HepG2 (cell line): ENCODE data around the gene RICTOR.

Experiments used
- MXI1 ChIP-seq: IDR thresholded peaks from 3 replicates; pipeline ENCODE4 v1.6.1; 2012; ENCODE audit warnings: low read depth, low read length, inconsistent platforms, borderline replicate concordance
- NFRKB ChIP-seq: fragments of 450-650 bp; IDR thresholded peaks from 2 replicates; pipeline ENCODE4 v1.6.1; 2017
- ZMYM3 ChIP-seq: sonication (generic); formaldehyde crosslinking; IDR thresholded peaks from 2 replicates; pipeline ENCODE4 v1.5.1; 2020; ENCODE audit warnings: mild to moderate bottlenecking, missing genetic modification reagents
- ZNF816 ChIP-seq: sonication (generic); formaldehyde crosslinking; IDR thresholded peaks from 2 replicates; pipeline ENCODE4 v1.8.0; 2022; ENCODE audit warnings: missing genetic modification reagents, mild to moderate bottlenecking, borderline replicate concordance
- ZSCAN29 ChIP-seq: sonication (generic); formaldehyde crosslinking; conservative IDR thresholded peaks from 2 replicates; pipeline ENCODE4 v1.4.0; 2020; ENCODE audit warnings: mild to moderate bottlenecking, missing genetic modification reagents
- TF ChIP-seq, protein P1 (sequence below): sonication (generic); formaldehyde crosslinking; IDR thresholded peaks from 2 replicates; pipeline ENCODE4 v1.5.0; 2020; ENCODE audit warnings: mild to moderate bottlenecking, missing genetic modification reagents, moderate library complexity
- TF ChIP-seq, protein P2 (sequence below): sonication (generic); formaldehyde crosslinking; IDR thresholded peaks from 2 replicates; pipeline ENCODE4 v1.5.0; 2020; ENCODE audit warnings: mild to moderate bottlenecking, missing genetic modification reagents, borderline replicate concordance

DNA sequence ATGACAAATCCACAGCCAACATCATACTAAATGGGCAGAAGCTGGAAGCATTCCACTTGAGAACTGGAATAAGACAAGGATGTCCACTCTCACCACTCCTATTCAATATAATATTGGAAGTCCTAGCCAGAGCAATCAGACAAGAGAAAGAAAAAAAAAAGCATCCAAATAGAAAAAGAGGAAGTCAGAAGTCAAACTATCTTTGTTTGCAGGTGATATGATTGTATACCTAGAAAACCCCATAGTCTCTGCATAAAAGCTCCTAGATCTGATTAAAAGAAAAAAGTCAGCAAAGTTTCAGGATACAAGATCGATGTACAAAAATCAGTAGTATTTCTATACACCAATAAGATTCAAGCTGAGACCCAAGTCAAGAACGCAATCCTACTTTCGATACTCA is 162.3 kb downstream of the RICTOR start:
- TF ChIP-seq ZMYM3, result no peak
- no peak for TF ChIP-seq ZSCAN29 (CRISPR knock-in tag)
- TF ChIP-seq, protein P1, sequence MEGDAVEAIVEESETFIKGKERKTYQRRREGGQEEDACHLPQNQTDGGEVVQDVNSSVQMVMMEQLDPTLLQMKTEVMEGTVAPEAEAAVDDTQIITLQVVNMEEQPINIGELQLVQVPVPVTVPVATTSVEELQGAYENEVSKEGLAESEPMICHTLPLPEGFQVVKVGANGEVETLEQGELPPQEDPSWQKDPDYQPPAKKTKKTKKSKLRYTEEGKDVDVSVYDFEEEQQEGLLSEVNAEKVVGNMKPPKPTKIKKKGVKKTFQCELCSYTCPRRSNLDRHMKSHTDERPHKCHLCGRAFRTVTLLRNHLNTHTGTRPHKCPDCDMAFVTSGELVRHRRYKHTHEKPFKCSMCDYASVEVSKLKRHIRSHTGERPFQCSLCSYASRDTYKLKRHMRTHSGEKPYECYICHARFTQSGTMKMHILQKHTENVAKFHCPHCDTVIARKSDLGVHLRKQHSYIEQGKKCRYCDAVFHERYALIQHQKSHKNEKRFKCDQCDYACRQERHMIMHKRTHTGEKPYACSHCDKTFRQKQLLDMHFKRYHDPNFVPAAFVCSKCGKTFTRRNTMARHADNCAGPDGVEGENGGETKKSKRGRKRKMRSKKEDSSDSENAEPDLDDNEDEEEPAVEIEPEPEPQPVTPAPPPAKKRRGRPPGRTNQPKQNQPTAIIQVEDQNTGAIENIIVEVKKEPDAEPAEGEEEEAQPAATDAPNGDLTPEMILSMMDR (CRISPR knock-in tag), result no peak
- no peak for TF ChIP-seq ZNF816 (CRISPR knock-in tag)
- TF ChIP-seq, protein P2, sequence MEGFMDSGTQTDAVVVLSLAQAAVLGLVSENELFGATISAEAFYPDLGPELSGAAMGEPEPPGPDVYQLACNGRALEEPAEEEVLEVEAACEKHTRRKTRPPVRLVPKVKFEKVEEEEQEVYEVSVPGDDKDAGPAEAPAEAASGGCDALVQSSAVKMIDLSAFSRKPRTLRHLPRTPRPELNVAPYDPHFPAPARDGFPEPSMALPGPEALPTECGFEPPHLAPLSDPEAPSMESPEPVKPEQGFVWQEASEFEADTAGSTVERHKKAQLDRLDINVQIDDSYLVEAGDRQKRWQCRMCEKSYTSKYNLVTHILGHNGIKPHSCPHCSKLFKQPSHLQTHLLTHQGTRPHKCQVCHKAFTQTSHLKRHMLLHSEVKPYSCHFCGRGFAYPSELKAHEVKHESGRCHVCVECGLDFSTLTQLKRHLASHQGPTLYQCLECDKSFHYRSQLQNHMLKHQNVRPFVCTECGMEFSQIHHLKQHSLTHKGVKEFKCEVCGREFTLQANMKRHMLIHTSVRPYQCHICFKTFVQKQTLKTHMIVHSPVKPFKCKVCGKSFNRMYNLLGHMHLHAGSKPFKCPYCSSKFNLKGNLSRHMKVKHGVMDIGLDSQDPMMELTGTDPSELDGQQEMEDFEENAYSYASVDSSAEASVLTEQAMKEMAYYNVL (CRISPR knock-in tag), result no peak
- no peak for TF ChIP-seq NFRKB
- no peak for TF ChIP-seq MXI1
